GM19452 (cell line): ENCODE data around the gene CMSS1.
"Not testable (repeated sequence)": the region's sequence is repeated elsewhere in the genome, so short reads cannot be mapped to it uniquely, and the experiment has no call there.

ENCODE experiments used
- ATAC-seq: cut with Tn5 transposase; IDR thresholded peaks from one replicate; pipeline ENCODE4 v1.9.1; 2021; ENCODE audit not compliant: unreplicated experiment

The CMSS1 gene

DNA sequence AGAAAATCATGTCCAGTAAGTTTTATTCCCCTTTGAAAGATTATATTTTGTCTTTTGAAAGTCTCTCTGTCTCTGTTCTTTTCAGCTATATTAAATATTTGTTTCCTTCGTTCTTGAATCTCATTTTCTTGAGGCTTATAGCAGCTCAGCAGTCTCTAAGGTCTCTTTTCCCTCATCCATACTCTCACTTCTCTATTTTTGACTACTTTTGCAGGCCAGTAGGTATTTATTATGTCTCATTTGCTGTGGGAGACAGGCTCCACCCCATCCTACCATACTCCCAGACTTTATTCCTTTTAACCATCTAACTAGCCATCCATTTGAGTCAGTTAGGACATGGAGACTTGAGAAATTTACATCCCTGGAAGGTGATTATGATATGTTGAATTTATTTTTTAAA, 225.6 kb downstream of the CMSS1 start:
- no peak for ATAC-seq

DNA sequence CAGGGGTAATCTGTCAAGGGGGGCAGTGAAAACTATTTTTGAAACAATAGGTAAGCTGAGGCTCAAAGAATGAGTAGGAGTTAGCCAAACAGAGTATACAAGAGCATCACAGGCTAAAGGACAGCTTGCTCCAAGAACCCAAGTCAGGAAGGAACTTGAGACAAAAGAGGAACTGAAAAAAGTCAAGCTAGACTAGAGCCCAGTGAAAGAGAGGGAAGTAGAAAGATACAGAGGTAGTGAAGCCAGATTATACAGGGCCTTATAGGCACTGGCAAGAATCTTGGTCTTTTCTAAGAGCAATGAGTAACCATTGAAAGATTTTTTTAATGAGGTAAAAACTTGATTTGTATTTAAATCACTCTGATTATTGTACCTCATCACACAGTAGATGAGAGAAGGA, 226.7 kb downstream of the CMSS1 start:
- ATAC-seq, result peak; percentile 67

DNA sequence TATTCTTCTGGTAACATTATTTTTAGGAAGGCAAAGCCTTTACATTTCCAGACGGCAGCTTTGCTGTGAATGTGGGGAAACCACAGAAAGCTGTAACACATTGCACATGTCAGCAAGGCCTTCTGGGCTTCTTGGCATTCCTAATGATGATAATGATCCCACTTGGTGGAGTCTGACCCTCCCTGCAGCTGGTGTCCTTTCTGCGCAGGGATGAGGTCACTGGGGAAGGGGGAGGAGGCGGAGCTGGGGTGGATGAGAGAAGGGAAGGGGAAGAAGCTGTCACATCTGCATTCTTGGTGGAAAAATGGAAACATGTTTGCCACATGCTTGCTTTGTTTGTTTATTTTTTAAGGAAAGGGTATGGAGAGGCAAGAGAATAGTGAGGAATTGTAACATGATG, 228.0 kb downstream of the CMSS1 start:
- ATAC-seq, result no peak

DNA sequence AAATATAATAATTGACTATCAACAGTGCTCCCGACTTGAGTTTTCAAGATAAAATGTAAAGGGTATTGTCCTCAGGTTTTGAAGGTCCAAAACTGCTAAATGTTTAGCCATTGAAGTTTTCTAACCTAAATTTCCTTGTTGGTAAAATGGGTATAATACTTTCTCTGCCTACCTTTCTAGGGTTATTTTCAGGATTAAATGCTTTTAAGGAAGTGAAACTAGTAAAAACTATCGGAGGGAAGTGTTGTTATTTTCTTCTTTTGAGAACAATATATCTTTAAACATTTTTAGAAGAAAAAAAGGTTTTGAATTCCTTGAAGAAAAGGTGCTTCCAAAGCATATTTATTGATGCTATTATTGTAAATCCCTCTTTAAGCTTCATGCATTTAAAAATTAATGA, 229.3 kb downstream of the CMSS1 start:
- no peak for ATAC-seq

DNA sequence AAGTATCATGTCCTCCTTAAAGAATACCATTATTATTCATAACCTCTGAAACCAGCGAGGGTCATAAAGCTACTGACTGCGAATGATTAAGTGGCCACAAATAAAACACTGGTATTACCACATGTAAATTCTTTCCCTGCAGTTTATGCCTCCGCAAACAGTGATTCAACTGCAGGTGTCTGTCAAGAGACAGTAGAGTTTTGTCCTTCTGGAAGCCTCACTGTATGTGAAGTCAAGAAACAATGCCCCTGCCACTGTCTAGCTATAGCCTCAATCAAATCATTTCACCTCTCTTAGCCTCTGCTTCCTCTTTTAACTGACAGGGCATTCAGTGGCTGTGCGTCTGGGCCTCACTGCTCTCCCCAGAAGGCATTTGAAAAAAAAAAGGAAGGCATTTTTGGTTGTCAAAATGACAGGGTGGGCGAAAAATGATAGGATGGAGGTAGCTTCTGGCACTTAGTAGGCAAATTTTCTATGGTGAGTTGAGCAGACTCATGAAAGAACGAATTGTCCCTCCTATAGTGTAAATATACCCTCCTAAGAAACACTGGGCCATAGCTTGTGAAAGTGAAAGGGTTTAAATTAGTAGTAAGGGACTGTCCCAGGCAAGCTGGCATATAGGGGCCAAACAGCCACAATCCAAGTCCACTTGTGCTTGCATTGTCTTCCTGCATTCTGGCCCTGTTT, 229.9 kb downstream of the CMSS1 start:
- peak; percentile 75 for ATAC-seq

DNA sequence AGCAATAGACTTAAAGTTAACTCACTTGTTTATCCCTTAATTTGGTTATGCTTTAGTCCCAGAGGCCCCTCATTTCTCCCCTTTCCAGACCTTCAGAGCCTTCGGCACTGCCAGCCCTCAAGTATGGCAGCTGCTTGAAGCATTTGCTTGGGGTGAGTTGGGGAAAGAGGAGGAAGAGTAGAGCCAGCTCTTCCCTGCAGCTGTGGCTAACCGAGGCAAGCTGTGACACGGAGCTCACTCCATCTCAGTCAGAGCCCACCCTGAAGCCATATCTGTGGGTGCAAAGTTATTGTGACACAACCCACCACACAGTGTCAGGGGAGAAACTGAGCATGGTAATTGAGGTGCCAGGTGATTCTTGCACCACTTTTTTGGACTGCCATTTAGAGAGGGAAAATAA, 230.6 kb downstream of the CMSS1 start:
- ATAC-seq, result no peak

DNA sequence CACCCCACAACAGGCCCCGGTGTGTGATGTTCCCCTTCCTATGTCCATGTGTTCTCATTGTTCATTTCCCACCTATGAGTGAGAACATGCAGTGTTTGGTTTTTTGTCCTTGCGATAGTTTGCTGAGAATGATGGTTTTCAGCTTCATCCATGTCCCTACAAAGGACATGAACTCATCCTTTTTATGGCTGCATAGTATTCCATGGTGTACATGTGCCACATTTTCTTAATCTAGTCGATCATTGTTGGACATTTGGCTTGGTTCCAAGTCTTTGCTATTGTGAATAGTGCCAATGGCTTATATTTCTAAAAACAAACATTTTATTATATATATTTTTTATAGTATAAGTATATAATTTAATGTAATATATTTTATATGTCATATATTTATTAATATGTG, 233.9 kb downstream of the CMSS1 start:
- not testable (repeated sequence) for ATAC-seq

DNA sequence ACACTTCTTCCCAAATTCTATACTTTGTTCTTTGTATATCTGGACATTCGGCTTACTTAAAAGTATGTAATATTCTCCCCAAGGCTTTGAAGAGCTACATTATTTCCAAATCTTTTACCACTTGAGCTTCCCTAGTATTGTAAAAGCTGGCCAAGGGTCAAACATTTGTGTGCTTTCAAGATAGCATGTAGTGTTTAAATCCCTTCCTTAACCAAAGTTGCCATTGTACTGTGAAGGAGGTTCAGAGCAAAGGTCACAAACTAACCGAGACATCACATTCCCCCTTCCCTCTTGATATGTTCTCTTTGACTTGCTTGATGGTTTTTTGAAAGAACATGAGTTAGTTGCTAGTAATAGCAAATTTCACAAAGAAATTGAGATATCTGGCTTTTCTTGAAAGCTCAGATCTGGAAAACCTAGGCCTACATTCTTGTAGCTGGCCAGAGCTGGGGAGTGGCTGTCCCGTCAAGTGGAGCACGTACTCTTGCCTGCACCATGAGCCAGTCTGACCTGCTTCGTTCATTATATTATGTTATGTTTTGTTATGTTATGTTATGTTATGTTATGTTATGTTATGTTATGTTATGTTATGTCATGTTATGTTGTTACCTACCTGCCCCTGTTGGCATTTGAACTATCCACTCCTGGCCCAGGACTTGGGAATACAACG, 236.4 kb downstream of the CMSS1 start:
- no peak for ATAC-seq

DNA sequence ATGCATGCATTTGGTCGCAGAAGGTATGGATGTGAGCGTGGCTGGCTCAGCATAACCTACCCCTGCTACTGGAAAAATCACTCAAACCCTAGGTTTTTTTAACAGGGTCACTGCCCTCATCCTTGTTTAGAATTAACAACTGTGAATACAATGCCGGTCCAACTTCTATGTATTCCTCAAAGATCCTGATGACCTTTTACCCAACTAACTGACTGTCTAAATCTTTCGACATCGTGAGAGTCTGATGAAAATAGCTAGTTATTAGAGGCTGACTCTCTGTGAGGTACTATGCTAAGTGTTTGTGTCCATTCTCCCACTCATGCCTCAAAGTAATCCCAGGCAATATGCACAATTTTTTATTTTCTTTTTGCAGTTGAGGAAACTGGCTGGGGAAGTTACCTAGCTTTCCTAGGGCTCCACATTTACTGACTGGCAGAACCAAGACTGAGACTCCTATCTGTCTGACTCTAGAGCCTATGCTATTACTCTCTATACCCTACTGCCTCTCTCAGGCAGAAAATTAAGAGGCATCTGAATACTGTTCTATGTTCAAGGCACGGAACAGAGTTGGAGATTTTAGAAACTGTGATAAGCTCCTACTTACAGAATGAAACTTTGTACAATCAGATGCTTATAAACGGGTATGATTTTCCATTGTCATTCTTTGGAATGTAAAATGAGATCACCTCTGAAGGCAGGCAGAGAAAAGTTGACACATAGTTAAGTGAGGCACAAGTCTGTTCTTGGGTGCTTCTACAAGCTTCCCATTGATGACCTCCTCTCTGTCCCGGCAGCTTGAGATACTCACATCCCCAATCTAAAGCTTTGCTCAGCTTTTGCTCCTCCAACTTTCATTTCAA, 240.3 kb downstream of the CMSS1 start:
- ATAC-seq, result no peak

DNA sequence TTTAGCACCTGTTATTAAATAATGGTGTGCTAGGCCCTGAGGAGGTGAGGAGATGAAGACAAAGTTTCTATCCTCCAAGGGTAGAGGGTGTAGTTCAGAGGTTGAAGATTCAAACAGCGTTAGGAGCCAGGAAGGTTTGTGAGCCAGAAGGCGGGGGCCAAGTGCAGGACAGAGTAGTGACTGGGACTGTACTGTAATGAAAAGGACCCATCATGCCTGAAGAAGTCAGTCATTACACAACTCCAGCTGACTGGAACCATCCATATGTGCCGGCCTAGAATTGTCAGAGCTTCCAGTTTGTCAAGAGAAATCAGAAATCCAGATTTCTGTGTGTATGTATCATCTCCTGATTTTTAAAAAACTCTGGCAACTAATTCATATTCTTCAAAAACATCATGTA, 241.8 kb downstream of the CMSS1 start:
- no peak for ATAC-seq

DNA sequence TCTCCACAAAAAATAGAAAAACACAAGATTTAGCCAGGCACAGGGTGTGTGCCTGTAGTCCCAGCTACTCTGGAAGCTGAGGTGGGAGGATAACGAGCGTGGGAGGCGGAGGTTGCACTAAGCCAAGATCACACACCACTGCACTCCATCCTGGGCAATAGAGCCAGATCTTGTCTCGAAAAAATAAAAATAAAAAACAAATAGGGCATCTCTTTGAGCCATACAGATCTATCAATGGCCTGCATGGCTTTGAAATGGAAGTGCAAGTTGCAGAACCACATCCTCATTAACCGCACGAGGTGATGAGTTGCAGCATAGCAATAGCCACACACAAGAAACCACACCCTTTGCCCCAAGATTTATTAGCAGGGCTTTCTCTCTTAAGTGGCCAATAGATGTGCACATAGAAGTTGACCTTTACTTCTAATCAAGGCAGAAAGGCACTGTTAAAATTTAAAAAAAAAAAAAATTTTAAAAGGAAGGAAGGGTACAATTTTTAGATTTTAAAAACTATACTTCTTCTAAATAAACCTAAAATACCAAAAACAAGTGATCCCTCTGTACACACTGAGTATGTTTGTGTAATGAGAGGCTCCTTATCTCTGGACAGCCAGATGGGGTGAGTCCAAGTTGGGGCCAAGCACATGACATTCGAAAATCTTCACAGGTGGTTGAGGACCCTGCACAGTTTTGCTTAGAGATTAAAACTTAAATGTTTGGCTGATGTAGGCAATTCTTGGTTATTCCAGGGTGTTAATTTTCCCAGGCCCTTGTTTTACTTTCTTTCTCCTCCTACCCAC, 243.2 kb downstream of the CMSS1 start:
- peak; percentile 85 for ATAC-seq

DNA sequence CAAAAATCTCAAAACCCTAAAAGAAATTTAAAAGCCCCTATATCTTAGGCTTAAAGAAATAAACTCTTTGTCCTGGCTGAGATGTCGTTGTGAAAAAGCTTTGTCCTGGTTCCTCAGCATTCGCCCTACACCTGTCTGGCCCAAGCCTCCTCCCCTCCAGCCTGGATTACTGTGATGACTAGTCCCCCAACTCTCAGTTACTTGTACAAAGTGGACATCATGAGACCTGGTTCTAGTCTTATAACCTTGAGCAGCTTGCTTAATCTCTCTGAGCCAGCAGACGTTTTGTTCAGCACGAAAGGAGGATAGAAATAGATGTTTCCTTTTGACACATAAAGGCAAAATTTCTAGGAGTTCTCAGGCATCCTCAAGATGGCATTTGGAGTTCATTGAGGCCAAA, 245.0 kb downstream of the CMSS1 start:
- ATAC-seq, result no peak

DNA sequence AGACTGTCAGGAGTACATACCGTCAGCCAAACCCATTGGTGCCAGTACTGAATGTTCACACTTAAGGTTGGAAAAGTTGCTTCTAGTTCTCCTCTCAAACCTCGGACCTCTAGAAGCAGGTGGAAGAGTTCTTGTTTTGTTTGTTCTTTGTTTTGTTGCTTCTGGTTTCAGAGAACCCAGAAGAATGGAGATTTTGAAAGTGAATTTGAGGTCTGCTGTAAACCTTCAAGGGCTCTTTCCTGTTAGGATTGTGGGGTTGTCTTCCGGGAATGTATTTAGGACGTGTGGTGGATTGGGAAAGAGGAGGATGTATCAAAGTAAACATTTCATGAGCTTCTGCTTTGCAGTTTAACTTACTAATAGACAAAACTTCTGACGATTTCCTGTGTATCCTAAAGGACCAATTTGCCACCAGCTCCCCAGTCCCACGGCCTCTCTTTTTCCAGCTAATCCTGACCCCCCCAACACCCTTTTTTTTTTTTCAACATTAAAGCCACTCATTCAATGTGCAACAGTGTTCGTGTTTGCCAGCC, 246.3 kb downstream of the CMSS1 start:
- ATAC-seq, result no peak

DNA sequence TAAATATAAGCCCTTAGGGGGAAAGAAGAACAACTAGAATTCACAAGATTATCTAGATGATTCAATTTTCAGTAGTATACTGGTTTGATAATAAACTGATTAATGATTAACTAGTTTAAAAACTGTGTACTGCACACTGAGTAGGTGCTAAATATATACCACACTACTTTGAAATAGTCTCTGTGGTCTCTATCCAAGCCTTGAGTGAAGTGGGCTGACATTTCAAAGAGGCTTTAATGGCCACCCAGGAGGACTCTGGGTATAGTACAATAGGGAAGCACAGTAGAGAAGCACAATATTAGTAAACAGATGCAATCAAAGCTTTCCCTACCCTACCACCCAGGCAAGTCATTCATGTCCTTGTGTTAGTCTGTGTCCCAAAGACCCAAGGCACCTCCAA, 249.9 kb downstream of the CMSS1 start:
- ATAC-seq, result no peak

DNA sequence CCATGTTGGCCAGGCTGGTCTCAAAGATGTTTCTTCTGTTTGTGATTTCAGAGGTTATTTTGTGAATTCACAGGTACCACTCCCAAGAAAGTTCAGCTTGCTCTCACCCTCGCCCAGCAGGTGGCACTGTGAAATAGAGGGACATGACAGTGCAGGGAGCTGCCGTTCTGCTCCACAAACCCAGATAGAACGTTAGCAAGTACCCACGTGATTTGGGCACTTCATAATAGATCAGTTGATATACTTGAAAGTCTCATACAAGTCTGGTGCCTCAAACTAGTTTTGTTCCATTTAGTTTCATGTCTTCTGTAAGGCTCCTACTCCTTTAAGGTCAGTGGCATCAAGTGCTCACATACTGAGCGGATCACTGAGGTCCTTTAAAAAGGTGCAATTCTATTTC, 251.2 kb downstream of the CMSS1 start:
- ATAC-seq, result peak; percentile 64

DNA sequence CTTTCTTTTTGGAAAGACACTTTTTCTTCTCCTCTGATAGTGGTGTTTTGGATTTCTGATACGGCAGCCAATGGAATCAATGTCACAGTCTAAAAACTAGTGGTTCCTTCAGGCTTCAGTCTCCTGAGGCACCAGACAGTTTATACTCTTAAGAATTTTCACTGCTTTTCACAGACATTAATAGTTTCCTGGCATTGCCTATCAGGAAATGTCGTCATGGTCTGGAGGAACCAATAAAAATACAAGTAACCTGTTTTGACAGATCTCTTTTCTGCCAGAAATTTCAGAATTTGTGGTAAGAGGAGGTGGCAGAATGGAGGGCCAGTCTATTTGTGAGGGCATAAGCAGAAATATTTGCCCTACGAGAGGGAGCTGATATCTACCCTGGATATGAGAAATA, 251.8 kb downstream of the CMSS1 start:
- no peak for ATAC-seq

DNA sequence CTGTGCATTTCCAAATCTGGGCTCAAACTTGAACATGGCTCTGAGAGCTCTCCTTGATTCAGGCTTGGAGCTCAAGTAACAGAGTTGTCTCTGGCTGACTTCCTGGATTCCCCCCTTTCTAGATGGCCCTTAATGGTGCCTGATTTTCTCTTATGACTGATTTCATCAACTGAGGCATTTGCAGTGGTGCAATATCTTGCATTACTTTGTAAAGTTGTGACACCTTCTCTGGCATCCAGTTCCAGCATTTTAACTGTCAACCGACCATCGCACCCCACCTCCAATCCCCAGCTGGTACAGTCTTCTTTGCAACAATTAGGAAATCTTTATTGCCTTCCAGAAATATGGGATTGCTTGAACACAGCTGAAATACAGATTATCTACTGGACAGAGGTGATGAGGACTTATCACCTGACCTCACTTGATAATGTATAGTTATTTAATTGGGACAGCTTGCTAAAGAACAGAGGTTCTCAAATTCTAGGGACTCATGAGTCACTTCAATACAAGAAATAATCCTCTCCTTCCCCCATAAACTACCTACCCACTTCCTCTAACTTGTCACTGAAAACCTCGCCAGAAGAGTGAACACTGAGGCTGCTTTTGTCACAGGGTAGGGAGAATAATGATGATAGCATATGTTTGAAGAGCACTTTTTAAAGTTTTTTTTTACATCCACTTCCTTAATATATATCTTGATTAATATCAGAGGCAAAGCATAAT, 254.8 kb downstream of the CMSS1 start:
- peak; percentile 51 for ATAC-seq

DNA sequence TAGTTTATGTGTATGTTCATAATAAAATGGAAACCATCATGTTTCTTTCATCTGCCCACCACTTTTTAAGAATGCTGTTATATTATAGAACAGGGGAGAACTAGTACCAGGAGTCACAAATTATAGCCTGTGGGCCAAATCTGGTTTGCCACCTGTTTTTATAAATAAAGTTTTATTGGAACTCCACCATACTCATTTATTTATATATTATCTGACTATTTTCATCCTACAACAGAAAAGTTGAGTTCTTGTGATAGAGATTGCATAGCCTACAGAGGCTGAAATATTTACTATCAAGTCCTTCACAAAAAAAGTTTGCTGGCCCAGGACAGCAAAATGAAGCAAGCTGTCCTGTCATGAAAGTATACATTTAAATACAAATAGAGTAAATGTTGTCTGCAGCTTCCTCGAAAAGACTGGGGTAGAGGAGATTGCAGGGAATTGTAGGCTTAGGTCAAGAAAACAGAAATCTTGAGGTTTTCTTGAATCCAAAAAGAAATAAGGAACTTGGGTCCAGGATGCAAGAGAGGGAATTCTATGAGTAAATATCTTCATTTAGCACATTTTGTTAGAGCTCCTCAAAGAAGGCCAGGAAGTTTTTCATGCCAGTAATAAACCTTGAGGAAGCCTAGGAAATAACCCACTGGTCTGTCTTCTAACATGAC, 255.5 kb downstream of the CMSS1 start:
- ATAC-seq, result no peak

DNA sequence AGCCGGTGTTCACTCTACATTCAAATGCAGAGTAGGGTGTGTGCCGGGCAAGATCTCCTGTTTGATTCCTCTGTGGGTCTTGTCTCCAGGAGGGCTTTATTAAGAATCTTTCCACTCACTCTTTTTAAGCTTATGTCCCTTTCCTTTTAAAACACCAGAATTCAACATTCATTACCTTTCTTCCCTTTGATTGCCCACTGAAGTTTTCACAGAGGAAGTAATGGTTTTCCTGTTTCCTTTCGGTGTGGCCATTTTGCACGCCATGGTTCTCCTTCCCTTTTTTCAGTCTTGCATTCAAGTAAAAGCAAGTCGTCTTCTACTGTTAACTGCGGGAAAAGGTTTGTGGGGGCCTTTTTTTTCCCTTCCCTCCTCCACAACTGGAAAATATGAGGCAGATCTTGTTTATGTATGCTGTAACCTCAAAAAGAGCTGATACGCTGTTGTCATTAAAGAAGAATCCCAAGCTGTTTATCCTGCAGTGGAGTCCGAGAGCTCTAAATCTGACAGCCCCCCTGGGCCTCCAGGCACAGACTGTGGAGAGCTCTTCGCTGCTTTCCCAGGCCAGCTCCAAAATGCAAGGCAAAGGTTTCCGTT, 256.1 kb downstream of the CMSS1 start:
- ATAC-seq, result peak; percentile 45
